Esophagus muscularis mucosa (tissue), 3 donors: ENCODE data around the gene FUT3.

Source experiments
- POLR2A ChIP-seq: fragments of 450-650 bp; IDR thresholded peaks from one replicate; pipeline ENCODE4 v1.6.1; 2017; ENCODE audit warnings: antibody characterized with exemption, moderate library complexity, mild to moderate bottlenecking, low read depth
- POLR2AphosphoS5 ChIP-seq, 2 donors: sonication (generic); formaldehyde crosslinking; IDR thresholded peaks; one replicate each; pipeline ENCODE4 v1.6.1; 2017; ENCODE audit warnings: antibody characterized with exemption in 2 of 2
- TF ChIP-seq, protein P1 (sequence below), 3 experiments: fragments of 200-600 bp in 2 of 3; fragments of 450-650 bp in 1 of 3; sonication (generic) in 2 of 3; IDR thresholded peaks; one replicate each; pipeline ENCODE4 v1.5.1; 2017 to 2019; ENCODE audit warnings: antibody characterized with exemption in 3 of 3, mild to moderate bottlenecking in 2 of 3, moderate library complexity in 1 of 3

DNA sequence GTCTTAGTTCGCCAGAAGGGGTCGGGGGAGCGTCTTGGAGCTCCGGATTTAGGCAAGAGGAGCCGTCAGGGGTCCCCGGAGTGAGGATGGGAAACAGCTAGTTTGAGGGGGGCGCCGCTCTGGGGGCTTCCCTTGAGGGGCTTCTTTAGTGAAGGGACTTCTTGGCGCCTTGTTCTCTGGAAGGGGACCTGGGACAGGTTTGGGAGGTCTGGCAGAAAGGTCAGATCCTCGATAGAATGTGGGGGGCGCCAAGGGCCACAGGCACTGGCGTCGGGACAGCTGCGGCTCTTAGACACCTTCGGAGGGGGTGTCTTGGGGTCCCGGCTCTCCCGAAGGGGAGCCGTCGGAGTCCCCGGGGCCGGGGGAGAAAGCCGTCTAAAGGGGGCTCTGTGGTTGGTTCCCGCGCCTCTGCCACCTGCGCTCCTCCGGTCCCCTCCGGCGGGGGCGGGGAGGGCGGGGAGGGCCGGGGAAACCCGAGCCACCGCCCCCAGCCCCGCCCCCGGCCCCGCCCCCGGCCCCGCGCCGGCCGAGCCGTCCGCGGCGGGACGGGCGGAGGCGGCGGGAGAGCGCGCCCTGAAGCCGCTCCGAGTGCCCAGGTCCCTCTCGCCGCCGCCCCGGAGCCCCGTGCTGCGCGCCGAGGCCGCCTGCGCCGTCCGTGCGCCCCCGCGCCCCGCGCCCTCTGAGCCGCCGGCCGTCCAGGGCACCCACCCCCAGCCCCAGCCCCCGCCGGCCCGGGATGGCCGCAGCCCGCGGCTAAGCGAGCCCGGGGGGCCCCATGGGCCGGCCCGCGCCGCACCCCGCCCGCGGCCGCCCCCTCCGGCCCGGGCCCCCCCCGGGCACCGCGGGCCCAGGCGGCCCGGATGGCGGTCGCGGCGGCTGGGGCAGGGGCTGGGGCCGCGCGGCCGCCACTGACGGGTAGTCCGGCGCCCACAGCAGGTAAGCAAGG, 46.5 kb downstream of the FUT3 start, which contains the start of gene NRTN:
- TF ChIP-seq, protein P1, sequence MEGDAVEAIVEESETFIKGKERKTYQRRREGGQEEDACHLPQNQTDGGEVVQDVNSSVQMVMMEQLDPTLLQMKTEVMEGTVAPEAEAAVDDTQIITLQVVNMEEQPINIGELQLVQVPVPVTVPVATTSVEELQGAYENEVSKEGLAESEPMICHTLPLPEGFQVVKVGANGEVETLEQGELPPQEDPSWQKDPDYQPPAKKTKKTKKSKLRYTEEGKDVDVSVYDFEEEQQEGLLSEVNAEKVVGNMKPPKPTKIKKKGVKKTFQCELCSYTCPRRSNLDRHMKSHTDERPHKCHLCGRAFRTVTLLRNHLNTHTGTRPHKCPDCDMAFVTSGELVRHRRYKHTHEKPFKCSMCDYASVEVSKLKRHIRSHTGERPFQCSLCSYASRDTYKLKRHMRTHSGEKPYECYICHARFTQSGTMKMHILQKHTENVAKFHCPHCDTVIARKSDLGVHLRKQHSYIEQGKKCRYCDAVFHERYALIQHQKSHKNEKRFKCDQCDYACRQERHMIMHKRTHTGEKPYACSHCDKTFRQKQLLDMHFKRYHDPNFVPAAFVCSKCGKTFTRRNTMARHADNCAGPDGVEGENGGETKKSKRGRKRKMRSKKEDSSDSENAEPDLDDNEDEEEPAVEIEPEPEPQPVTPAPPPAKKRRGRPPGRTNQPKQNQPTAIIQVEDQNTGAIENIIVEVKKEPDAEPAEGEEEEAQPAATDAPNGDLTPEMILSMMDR (IDR thresholded peaks at IDR 0.05): no peak
- peak in 1 of 2 donors; percentile 25 for TF ChIP-seq POLR2AphosphoS5 (IDR thresholded peaks at IDR 0.05)
- TF ChIP-seq POLR2A: no peak
